ENCODE results near the gene HAGHL. TPM values are rescaled to one million over a fixed set of nuclear protein-coding genes. Genes with fewer than 3 reads are reported as not detected.

The HAGHL gene
- total RNA-seq, 2 donors from 2014 or later = 7.7 to 10.1 TPM

DNA sequence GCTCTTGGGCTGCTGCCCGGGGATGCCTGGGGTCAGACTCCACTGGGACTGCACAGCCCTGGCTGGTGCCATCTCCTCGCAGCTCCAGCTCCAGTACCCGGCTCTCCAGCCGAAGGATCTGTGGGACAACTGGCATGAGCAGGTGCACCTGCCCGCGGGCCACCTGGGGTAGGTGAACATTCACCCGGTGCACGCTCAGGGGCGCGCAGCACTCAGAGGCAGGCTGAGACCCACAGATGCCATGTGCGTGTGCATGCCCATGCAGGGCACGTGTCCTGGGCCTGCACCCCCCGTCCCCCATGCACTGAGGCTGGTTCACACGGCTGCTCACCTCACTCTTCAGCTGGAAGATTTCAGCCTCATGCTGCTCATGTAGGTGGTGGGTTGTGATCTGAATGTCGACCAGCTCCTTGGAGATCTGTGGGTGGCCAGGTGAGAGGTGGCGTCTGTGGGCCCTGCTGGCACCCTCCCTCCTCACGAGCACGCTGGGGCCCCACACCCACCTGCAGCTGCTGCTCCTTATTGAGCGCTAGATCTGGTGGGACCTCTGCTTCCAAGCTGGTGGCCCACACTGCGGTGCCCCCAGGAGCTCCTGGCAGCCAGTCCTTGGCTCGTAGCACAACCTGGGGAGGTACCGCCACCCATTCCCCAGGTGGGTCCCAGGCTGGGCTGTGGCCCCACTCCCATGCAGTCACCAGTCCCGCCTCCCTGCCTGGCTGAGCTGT, 1.3 kb upstream of the HAGHL start:
- H3K4me3 ChIP-seq = no peak overlapping the region
- no peak overlapping the region for H3K27ac ChIP-seq
- TF ChIP-seq, protein P1, sequence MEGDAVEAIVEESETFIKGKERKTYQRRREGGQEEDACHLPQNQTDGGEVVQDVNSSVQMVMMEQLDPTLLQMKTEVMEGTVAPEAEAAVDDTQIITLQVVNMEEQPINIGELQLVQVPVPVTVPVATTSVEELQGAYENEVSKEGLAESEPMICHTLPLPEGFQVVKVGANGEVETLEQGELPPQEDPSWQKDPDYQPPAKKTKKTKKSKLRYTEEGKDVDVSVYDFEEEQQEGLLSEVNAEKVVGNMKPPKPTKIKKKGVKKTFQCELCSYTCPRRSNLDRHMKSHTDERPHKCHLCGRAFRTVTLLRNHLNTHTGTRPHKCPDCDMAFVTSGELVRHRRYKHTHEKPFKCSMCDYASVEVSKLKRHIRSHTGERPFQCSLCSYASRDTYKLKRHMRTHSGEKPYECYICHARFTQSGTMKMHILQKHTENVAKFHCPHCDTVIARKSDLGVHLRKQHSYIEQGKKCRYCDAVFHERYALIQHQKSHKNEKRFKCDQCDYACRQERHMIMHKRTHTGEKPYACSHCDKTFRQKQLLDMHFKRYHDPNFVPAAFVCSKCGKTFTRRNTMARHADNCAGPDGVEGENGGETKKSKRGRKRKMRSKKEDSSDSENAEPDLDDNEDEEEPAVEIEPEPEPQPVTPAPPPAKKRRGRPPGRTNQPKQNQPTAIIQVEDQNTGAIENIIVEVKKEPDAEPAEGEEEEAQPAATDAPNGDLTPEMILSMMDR (IDR thresholded peaks at IDR 0.05) = no peak
- H3K4me1 ChIP-seq (replicated peaks) = peaks cover 24% of the 10 kb centered on the region
- intact Hi-C loops (cut with DNase I) = no loop called here
- no peaks in the 10 kb centered on the region for H3K36me3 ChIP-seq
- no peaks in the 10 kb centered on the region for H3K9me3 ChIP-seq
- WGBS = 62% methylated on average over 16 of the region's 23 CpGs
- no peak for DNase-seq (ENCODE audit: low spot score)
- no peaks in the 10 kb centered on the region for H3K27me3 ChIP-seq (replicated peaks; ENCODE audit: insufficient read depth)

DNA sequence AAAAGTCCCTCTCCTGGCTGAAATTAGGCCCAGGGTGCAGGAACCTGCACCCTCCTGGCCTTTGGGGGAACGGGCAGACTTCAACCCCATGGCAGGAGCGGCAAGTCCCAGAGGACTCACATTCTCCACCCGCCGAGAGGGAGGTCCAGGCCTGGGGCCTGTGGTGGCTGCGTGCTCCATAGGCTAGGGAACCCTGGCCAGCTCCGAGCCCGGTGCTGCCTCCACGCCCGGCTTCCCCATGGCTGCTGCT, 793 bp upstream of the HAGHL start:
- Histone ChIP-seq H3K36me3 (no peaks in the 10 kb centered on the region), H3K27me3 (replicated peaks; ENCODE audit: insufficient read depth) (no peaks in the 10 kb centered on the region), H3K4me3 (no peak overlapping the region), H3K9me3 (no peaks in the 10 kb centered on the region), H3K4me1 (replicated peaks) (peaks cover 24% of the 10 kb centered on the region), H3K27ac (no peak overlapping the region)
- TF ChIP-seq POLR2A (IDR thresholded peaks at IDR 0.05) = no peak
- TF ChIP-seq, protein P1 (IDR thresholded peaks at IDR 0.05) = no peak
- no peak for TF ChIP-seq POLR2AphosphoS5 (IDR thresholded peaks at IDR 0.05)
- intact Hi-C loops (cut with DNase I) = no loop called here
- no peak for DNase-seq (ENCODE audit: low spot score)
- 23% methylated on average over 8 of the region's 9 CpGs for WGBS

DNA sequence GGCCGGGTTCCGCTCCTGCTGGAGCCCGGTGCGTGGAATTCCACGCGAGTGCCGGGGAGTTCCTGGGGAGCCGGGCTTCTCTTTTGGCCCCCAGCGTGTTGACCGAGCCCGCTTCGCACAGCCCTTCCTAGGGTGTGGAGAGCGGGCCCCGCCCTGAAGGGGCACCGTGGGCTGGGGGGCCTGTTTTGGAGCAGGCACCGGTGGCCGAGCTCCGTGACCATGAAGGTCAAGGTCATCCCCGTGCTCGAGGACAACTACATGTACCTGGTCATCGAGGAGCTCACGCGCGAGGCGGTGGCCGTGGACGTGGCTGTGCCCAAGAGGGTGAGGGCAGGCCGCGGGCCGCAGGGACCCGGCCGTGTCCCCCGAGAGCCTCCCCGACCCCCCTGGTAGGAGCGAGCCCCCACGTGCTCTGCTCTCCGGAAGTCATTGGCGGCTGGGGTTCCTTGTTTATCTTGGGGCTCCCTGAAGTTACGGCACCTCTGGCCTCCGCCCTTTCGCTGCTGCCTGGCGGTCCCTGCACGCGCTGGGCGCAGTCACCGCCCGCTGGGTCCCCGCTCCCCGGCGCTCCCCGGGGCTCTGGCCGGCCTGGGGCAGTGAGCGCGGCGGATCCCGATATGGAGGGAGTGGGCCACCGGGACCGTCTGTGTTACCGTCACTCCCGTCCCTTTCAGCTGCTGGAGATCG, 528 bp downstream of the HAGHL start:
- no peaks in the 10 kb centered on the region for H3K36me3 ChIP-seq
- no peak overlapping the region for H3K27ac ChIP-seq
- intact Hi-C loops (cut with DNase I) = no loop called here
- peak overlapping the region; percentile 31 to 37 for H3K4me3 ChIP-seq
- TF ChIP-seq POLR2A (IDR thresholded peaks at IDR 0.05) (no peak), POLR2AphosphoS5 (IDR thresholded peaks at IDR 0.05) (no peak)
- TF ChIP-seq, protein P1 (IDR thresholded peaks at IDR 0.05) = no peak
- no peaks in the 10 kb centered on the region for H3K27me3 ChIP-seq (replicated peaks; ENCODE audit: insufficient read depth)
- under 1% methylated on average over 50 of the region's 61 CpGs for WGBS
- DNase-seq (ENCODE audit: low spot score) = no peak
- peaks cover 18% of the 10 kb centered on the region for H3K4me1 ChIP-seq (replicated peaks)
- H3K9me3 ChIP-seq = no peaks in the 10 kb centered on the region

DNA sequence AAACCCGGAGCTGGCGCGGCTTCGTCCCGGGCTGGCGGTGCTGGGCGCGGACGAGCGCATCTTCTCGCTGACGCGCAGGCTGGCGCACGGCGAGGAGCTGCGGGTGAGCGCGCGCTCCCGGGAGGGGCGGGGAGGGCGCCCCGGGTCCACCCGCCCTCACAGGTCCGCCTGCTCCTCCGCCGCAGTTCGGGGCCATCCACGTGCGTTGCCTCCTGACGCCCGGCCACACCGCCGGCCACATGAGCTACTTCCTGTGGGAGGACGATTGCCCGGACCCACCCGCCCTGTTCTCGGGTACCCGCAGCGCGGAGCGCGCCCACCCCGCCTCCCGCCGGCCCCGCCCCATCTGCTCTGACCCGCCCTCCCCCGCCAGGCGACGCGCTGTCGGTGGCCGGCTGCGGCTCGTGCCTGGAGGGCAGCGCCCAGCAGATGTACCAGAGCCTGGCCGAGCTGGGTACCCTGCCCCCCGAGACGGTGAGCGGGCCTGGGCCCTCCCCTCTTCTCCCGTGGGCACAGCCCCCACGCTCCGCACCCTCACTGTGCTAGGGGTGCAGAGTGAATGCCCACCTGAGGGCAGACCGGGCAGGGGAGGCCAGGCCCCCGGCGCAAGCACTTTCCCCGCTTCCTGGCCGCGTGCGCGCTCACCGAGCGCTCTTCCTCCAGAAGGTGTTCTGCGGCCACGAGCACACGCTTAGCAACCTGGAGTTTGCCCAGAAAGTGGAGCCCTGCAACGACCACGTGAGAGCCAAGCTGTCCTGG, 1.4 kb downstream of the HAGHL start:
- peaks cover 18% of the 10 kb centered on the region for H3K4me1 ChIP-seq (replicated peaks)
- intact Hi-C loops (cut with DNase I) = no loop called here
- WGBS = 4% methylated on average over 21 of the region's 80 CpGs
- H3K27ac ChIP-seq = no peak overlapping the region
- peaks cover 0 to 6% of the 10 kb centered on the region in 2 donors for H3K36me3 ChIP-seq
- no peaks in the 10 kb centered on the region for H3K9me3 ChIP-seq
- no peaks in the 10 kb centered on the region for H3K27me3 ChIP-seq (replicated peaks; ENCODE audit: insufficient read depth)
- TF ChIP-seq POLR2AphosphoS5 (IDR thresholded peaks at IDR 0.05) = no peak
- no peak for TF ChIP-seq POLR2A (IDR thresholded peaks at IDR 0.05)
- TF ChIP-seq, protein P1 (IDR thresholded peaks at IDR 0.05) = no peak
- peak; percentile 50 for DNase-seq (ENCODE audit: low spot score)
- H3K4me3 ChIP-seq = peak overlapping the region; percentile 31 to 37

Measured in prostate gland (tissue), 2 donors.